CD4-positive, alpha-beta T cell treated with Interleukin-6 at 100 ng/mL for 8 hours (primary cell): Measurements from ENCODE around the gene CAT.

Experiments used
- DNase-seq: peaks from one replicate; pipeline ENCODE4 v3.0.0-alpha.2; 2020; ENCODE audit warnings: mixed read lengths, low spot score

Gene CAT

DNA sequence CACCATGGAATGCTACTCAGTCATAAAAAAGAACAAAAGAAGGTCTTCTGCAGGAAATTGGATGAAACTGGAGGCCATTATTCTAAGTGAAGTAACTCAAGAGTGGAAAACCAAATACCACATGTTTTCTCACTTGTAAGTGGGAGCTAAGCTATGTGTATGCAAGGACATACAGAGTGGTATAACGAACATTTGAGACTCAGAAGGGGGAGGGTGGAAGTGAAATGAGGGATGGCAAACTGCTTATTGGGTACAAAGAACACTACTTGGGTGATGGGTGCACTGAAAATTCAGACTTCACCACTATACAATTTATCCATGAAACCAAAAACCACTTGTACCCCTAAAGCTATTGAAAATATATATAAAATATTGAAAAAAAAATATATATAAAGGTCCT, 13.4 kb upstream of the CAT start:
- DNase-seq = no peak

DNA sequence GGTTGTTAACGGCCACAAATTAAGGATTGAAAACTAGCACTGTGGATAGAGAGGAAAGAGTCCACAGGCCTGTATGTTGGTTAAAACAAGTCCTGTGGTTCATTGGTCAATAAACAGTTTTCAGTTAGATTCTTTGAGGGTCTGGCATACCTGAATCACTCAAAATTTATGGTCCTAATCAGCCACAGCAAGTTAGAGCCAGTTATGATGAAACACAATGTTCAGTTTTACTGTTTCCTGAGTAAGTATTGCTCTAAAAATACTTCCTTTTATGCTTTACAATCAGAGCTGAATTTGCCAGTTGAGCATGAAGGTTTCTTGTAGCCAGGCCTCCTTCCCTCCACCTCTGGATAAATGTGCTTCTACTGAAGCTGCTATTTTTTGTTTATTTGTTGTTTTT, 12.9 kb upstream of the CAT start:
- no peak for DNase-seq

DNA sequence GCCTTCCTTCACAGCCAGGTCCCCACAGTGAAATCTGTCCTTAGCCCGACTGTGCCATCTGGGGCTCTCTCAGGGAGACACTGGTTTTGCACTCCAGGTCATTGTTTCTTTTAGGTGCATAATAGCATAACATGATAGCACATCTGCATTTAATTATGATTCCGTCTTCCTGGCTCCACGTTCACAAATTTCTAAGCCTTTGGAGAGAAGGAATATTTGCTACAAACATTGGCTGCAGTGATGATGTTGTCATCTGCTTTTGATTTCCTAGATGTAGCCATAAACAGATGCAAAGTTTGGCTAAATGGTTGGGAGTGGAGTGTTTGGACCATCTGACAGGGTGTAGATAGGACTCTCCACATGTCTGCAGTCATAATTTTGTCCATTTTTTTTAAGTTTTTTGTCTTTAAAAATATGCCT, 12.0 kb upstream of the CAT start:
- no peak for DNase-seq

GRCh38 chr11:34427186-34427805, 11.4 kb upstream of the CAT start:
- no peak for DNase-seq

DNA sequence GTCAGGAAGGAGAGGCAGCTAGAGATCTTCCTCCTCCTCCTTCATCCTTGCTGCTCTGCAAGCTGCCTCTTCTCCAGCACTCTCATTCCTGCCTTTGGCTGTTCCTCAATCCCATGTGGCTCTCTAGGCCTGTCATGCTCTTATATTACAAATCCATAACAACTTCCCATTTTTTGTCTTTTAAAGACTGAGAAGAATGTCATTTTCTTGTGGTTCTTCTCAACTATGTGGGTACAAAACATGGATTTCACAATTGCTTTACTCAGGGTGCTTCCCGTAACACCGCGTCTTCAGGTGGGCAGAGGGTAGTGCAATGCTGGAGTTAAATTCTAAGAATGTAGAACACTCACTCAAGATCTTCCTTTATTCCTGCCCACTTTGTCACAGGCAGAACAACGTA, 6.8 kb upstream of the CAT start:
- no peak for DNase-seq

- no peak for DNase-seq
Observed at GRCh38 chr11:34432822-34433221, 5.9 kb upstream of the CAT start.

DNA sequence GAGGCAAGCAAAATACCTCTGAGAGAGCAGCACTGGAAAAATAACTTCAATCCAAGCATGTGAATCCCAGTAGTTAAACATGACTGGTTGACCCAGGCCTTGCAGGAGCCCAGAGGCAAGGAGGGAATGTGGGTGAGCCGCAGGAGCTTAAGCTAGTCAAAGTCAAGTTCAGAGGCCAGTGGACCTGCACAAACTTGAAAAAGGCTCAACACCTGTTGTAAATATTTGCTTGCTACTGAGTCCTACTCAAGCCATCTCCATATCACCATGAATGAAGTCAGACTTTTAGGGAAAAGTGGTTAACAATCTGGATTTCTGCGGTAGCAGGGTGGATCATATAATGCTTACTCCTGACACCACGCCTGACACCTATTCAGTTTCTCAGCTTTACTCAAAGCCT, 4.8 kb upstream of the CAT start:
- DNase-seq = no peak

GRCh38 chr11:34437224-34438125, 1.3 kb upstream of the CAT start:
- DNase-seq = no peak

DNA sequence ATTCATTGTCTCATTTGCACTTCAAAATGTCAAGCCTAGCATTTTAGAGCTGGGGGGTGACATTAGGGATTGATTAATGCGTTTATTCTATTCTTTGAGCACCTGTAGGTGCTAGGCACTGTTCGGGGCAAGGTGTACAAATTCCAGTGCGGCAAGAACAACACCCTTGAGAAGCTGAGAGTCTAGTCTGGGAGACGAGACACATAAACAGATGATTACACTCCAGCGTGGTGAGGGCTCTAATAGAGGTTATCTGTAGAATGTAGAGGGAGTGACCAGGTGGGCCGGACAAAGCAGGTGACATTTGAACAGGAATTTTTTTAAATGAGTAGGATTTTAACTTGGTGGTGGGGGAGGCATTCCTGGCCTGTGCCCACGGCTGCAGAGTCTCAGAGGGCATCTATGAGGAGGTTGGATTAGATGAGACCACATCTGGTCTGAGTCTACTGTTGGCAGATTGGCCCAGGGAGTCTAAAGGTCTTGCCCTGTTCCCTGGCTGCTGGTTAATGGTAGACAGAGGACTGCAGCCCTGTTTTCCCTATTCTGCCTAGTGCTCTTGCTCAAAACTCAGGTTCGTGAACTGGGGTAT, 970 bp downstream of the CAT start:
- no peak for DNase-seq

DNA sequence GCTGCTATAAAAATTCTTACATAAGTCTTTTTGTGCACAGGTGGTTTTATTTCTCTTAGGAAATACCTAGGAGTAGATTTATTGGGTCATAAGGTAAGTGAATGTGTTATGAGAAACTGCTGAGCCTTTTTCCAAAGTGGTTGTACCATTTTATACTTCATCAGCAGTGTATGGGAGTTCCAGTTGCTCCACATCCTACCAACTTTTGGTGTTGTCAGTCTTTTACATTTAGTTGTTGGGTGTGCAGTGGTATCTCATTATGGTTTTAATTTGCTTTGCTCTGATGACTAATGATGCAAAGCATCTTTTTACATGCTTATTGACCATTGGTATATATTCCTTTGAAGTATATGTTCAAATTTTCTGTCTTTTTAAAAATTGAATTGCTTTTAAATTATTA, 3.1 kb downstream of the CAT start:
- DNase-seq = no peak

DNA sequence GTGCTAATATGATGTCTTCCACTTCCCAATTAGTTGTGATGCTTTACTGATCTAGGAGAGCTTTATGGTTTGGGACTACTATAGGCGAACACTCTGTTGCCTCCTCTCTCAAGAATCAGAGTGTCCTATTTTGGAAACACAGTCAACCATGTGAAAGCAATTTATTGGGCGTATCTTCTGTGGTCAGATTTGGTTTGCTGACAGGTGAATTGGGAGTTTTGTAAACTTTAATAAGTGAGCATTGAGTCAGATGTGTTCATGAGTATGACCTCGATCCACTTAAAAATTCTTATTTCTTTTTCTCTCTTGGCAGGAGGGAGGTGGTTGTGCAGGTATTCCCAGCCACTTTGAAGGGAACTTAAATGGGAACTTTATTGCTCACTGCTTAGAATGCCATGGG, 4.4 kb downstream of the CAT start:
- no peak for DNase-seq

DNA sequence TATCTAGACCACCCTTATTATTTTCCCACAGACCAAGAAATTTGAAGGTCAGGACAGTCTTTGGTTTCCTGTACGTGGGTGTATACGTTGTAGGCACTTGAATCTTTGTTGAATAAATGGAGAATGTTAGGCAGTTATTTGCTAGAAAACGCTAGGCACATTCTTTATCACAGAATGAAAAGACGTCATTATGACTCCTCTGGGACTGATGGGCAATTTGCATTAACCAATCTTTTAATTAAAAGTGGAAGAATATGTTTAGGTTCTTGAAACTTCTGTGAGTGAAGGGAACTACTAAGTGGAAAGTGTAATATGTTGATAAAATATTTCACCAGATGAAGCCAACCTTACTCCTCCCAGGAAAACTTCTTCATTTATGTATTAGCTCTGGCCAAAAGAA, 5.7 kb downstream of the CAT start:
- DNase-seq = no peak

DNA sequence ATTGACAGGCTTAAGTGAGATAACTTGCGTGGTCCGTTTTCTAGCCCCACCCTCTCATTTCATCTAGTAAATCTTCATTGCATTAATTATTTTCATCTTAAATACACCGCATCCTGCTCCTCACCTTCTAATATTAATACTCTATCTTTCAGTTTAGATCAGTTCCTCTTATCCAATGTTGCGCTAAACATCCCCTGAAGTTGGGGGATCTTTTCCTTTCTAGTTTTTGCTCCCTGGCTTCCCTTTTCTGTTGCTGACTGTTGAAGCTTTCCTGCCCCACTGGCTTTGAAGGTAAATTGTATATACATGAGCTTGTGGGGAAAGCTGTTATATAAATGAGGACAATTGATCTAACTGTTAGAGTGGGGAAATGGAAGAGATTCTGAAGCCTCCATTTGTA, 7.2 kb downstream of the CAT start:
- no peak for DNase-seq

- no peak for DNase-seq
Observed at GRCh38 chr11:34446386-34446785, 7.7 kb downstream of the CAT start.

DNA sequence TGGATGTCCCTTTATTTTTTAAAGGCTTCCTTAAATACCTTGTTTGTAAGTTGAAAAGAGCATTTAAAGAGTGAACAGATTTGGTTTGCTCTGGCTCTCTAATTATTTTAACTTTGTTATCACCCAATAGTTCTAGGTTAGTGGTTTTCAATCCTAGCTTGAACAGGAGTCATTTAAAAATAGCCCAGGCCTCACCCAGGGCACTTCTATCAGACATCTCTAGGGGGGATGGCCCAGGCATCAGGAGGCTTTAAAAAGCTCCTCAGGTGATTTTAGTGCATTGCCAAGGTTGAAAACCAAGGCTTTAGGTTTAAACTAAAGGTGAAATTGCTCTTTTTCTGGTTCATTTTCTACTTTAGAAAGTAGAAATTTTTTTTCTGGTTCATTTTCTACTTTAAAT, 8.3 kb downstream of the CAT start:
- no peak for DNase-seq

- DNase-seq = no peak
Observed at GRCh38 chr11:34448223-34448994, 9.7 kb downstream of the CAT start.

DNA sequence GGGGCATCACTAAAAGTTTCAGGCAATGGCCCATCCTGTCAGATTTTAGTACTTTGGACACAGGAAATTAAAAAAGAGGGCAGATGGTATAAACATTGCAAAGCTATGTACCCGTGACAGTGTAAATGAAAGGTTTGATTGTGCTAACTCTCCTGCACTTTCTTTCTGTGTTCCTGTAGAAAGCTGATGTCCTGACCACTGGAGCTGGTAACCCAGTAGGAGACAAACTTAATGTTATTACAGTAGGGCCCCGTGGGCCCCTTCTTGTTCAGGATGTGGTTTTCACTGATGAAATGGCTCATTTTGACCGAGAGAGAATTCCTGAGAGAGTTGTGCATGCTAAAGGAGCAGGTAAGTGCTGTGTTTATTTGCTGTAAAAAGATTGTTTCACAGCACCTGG, 10.3 kb downstream of the CAT start:
- DNase-seq = no peak

DNA sequence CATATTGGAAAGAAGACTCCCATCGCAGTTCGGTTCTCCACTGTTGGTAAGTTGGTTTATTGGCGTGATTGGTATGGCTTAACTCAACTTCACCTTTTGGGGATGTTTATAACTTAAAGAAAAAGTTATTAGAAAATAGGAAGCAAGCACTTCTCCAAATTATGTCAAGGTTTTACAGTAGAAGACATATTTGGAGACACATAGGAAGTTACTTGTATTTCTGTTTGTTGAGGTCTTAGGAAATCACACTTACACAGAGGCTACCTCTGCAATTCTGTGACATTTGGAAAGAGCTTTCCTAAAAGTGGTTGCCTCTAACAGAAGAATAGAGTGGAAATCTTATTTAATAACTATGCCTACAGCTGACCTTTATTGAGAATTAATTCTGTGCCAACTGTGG, 12.3 kb downstream of the CAT start:
- DNase-seq = no peak

DNA sequence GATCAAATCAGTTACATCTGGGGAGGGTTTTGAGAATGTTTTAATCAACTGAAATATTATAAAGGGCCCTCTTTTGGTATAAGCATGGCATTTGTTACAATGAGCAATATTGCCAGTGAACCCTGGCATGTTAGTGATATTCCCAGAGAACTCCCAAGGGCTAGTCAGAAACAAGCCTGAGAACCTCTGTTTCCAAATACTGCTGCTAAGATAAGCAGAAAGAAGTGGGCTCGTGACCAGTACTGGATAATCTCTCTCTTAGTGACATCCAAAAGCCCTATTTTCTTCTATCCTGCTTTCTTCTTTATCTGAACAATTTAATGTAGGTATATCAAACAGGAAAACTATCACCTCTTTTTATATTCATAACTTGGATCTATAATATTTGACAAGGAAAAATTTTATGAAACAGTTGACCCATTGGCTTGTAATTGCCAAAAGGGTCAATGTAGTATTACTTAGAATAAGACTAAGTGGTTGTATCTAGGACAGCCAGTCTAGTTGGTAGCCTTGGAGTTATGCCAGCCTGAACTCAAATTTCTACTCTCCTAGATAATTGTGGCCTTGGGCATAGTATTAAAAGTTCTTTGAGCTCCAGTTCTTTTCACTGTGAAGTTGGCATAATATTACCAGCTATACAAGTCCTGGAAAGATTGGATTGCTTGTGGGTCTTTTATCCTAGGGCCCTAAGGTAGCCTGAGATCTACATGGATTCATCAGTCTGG, 15.7 kb downstream of the CAT start:
- DNase-seq = no peak

- no peak for DNase-seq
Observed at GRCh38 chr11:34457607-34458006, 18.9 kb downstream of the CAT start.

- no peak for DNase-seq
Observed at GRCh38 chr11:34458525-34458924, 19.8 kb downstream of the CAT start.
